Midbrain (tissue), 1 donor: ENCODE measurements around the gene TAF1B.
A peak's percentile ranks its signal among the peaks of the same experiment; 100 is the strongest.

Experiments
- DNase-seq: peaks from one replicate; lab custom pipeline; 2025; lab: John Stamatoyannopoulos, UW

Gene TAF1B

DNA sequence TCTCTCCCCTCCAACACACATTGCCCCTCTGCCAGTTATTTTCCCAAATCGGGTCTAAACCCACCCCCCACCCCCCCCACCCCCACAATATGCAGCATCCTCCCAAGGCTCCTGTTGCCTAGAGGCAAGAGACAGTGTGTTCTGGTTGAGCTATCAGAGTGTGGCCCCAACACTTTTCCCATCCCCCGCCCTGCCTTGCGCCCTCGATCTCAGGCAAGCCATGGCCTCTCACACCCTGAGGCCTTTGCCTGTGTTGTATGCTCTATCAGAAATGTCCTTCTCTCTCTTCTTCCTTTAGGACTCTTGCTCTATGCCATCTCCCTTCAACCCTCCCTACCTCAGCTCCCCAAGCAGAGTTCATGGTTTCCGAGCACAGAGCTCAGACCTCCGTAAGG, 98.7 kb downstream of the TAF1B start:
- no peak for DNase-seq

DNA sequence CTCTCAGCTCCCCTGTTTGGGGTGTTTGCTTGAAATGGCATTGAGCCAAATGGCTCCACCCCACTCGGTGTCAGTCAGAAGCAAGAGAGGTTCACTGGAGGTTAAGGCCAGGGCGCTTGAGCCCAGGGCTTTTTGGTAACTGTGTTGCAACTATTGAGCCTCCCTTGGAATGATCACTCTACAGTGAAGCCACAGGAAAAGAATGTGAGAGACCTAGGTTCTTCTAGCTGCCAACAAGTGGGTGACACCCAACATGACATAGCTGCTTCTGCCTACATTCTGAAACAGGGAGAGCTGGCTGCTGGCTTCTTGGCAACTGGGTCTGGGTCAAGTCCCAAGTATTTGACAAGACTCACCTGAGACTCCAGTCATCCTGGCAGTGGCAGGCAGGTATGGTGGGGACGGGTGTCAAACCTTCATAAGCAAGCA, 101.1 kb downstream of the TAF1B start:
- no peak for DNase-seq

DNA sequence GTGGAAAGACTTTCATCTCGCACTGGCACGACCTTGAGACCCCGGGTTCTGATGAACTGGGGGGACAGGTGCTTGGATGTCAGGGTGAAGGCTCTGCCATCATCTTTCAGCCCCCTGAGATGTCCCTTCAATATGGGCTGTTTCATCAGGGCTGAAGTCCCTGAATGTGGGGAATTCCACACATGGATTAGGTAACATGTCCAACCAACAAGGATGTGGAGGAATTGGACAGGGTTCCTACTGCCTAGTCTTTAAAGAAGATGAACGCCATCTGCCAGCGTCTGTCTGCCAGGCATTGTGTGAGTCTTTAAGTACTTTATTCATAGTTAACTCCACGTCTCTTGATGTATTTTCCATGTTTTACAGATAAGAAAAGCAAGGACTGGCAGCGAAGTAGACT, 102.3 kb downstream of the TAF1B start:
- DNase-seq, result no peak

DNA sequence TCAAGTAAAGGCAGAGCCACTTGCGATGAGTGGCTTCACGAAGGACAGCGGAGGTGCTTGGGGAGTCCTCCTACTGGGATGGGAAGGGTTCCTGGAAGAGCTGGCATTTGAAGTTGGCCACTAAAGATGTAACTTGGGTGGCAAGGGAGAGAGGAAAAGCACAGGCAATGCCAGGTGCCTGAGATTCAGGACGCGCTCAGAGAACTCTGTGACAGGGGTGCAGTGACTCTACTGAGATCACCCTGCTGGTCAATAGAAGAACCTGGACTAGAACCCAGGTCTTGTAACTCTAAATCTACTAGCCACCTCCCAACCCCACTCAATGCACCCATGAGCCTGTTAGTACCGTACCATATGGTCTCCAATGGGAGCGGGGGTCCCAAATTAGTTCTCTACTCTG, 102.8 kb downstream of the TAF1B start:
- no peak for DNase-seq

DNA sequence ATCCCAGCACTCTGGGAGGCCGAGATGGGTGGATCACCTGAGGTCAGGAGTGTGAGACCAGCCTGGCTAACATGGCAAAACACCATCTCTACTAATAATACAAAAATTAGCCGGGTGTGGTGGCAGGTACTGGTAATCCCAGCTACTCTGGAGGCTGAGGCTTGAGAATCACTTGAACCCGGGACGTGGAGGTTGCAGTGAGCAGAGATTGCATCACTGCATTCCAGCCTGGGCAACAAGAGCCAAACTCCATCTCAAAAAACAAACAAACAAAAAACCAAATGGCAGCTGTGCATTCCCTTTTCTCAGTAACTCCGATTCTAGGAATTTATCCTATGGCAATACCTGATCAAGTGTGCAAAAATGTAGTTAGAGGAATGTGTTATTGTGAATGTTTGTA, 103.5 kb downstream of the TAF1B start:
- no peak for DNase-seq

DNA sequence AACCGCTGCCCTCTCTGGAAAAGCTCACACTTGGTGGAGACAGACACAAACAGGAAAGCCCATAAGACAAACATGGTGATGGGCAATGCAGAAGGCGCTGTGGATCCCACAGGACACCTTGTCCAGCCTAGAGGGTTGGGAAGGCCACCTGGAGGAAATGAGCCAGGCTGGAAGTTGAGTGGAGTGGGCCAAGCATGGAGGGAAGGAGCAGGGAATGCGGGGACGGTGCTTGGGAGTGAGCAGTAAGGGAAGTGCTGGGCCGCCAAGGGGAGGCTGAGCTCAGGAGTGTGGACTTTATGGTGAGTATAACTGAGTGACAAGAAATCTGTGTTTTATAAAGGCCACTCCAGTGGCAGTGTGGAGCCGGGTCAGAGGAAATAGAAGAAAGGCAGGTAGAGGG, 105.4 kb downstream of the TAF1B start:
- no peak for DNase-seq

DNA sequence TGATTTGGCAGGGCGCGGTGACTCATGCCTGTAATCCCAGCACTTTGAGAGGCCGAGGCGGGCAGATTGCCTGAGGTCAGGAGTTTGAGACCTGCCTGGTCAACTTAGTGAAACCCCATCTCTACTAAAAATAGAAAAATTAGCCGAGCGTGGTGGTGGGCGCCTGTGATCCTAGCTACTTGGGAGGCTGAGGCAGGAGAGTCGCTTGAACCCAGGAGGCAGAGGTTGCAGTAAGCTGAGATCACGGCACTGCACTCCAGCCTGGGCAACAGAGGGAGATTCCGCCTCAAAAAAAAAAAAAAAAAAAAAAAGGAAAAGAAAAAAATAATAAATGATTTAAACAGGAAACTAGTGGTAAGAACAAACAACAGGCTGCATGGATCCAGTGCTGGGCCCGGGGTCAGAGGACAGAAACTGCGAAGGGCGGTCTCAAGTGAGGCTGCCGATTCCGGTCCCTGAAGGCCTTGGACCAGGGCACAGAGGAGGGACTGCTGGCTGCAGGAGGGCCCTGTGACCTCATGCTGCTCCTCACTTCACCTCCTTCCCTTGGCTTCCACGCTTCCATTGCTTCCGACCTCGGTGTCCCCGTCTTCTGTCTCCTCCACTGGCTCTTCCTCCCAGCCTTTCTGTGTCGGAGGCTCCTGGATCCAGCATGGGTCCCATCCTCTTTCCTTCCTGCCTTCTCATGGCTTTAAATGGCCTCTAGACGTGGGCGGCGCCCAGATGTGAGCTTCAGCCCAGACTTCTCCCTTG, 106.1 kb downstream of the TAF1B start:
- DNase-seq, result no peak

DNA sequence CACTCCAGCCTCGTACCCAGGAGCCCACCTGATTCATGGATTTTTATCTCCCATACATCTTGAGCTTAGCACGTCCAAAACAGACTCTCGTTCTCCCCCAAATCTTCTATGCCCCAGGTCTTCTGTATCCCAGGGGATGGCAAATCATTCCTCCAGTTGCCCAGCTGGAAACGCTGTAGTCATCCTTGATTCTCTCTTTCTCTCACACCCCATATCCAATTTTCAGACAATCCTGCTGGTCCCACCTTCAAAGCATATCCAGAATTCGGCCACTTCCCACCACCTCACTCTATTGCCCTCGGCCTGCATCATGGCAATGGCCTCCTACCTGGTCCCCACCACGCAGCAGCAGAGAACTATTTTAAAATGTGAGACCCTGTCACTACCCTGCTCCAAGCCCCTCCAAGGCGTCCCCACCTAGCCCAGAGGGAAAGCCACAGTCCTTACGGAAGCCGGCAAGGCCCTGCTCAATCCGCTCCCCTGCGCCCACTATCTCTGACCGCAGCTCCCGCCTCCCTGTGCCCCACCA, 106.8 kb downstream of the TAF1B start:
- DNase-seq, result no peak

DNA sequence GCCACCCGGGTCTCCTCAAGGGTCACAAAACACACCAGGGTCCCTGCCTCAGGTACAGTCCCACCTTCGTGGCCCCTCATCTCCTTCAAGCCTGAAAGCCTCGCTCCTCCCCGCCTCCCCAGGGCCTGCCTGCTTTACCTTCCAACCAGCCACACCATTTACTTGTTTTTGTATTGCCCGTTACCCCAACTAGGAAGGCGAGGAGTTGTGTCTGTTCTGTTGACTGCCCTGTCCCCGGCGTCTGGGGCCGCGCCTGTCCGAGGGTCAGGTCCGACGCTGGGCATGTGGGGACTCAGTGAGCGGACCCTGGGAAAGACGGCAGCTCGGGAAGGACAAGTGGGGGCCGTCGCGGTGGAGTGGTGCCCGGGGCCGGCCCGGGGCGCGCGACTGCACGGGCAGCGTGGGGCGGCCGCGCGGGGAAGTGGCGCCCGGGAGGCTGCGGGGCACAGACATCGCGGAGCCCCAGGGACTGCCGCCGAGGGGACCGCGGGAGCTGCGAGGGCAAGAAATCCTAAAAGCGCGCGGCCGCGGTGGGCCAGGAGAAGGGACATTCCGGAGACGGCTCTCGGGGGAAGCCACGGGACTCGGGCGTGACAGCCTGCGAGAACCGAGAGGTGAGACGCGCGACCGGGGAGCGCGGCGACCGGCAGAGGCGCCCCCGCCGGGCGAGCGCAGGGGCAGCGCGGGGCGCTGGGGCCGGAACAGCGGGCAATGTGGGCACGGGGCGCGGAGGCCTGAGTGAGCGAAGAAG, 107.4 kb downstream of the TAF1B start:
- no peak for DNase-seq

DNA sequence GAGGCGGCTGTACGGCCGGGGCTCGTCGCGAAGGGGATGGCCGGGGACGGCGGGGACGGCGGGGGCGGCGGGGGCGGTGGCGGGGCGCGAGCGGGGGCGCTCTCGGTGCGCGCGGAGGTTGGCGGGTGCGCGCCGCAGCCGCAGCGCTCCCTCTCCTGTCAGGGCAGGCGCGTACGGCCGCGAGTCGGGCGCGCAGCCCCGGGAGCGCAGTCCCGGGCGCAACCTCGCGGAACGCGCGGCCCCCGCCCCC, 107.9 kb downstream of the TAF1B start:
- DNase-seq, result no peak

DNA sequence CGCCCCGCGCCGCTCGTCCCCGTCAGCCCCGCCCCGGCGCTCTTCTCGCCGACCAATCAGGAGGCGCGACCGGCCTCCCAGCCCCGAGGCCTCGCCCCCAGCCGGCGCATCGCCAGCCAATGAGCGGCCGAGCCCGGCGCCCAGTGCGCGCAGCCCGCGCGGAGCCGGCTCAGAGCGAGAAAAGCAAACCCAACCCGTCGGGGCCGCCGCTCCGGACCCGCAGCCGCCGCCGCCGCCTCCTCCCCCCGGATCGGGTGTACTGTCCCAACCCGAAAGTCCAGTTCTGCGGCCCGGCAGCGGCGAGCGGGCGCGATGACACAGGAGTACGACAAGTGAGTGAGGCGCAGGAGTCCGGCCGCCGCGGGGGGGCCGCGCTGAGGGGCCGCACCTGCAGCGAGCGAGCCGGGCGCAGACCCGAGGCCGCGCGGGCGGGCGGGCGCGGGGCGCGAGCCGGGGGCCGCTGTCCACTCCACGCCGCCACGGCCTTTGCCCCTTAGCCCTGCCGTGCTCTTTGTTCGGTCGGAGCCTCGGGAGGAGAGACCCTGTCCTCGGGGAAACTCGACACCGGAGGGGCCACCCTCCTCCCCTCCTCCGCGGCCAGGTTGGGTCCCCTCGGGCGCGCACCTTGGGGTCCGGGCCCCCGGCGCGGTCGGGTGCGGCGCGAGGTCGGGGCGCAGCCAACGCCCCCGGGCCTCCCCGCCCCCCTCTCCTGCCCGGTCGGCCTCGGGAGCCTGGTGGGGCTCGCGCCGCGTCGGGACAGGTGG, 108.4 kb downstream of the TAF1B start, which contains the start of gene GRHL1:
Gene GRHL1 (plus strand): TSS at position 172 of the 764 bp plus-strand sequence. CDS start 141 bp downstream, at position 313.
- DNase-seq, result peak; percentile 93

DNA sequence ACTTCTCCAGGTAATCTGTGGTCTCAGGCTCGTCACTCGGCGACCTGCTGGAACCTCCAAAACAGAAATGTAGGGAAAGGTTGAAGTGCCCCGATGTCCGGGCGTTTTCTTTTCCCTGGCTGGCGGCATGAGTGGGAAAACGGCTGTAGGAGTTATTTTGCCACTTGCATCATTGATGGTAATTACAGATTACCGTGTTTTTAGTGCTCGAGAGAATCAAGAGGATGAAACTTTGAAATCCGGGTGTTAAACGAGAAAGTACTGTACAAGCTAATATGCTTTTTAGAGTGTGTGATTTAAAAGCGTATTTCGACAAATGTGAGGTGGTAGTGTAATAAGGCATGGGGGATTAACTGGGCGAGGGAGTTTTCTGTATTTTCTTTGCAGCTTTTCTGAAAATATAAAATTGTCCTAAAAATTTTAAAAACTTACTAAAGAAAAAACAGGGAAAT, 109.0 kb downstream of the TAF1B start:
- DNase-seq, result no peak

DNA sequence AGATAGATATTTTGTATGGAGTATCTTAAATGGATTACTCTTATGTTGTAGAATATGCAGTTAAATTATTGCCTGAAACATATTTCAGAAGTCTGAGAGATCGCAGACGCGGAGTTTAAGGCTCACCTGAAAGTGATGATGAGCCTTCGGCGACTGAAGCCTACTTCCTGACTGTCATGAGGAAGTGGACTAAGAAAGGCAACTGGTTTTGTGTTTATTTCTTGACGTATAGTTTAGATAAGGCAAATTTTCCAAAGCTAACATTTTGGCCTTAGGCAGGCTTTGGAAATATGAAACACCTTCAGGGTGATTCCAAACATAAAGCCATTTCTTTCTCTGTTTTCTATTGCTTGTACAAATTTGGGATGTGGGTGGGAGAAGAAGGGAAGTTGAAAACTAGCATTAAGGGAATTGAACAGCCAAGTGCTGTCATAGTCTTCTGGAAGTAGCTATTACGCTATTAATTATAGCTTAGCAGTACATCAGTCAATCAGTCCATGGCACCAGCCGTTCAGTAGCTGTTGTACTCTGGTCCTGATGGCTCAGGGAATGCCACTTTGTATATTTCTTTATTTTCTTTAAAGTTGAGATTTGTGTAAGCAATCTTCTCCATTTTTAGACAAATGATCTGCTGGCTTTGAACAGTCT, 109.7 kb downstream of the TAF1B start:
- DNase-seq, result no peak

DNA sequence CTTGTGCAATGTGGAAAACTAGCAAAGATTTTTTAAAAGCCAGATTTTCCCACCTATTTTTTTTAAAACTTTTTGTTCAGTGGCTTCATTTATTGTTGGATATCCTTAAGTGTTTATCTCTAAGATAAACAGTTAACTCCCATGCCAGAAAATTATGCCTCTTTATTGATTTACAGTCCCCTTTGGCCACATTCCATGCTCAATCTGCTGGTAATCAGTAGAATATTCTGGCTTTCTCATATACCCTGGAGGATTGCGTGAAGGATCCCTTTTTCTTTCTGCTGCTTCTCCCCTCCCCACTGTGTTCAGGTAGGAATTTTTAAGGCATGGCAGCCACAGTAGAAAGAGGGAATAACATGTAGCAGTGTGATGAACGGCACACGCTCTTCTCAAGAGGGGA, 110.9 kb downstream of the TAF1B start:
- no peak for DNase-seq

DNA sequence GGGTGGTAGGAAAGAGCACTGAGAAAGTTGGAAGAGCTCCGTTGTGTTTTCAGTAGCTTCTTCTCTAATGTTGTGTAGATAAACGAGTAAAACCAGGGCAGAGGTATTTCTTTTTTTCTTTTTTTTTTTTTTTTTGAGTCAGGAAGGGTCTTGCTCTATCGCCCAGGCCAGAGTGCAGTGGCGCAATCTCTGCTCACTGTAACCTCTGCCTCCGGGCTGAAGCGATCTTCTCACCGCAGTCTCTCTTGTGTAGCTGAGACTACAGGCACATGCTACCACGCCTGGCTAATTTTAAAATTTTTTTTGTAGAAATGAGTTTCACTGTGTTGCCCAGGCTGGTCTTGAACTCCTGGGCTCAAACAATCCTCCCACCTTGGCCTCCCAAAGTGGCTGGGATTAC, 114.8 kb downstream of the TAF1B start:
- DNase-seq, result no peak

DNA sequence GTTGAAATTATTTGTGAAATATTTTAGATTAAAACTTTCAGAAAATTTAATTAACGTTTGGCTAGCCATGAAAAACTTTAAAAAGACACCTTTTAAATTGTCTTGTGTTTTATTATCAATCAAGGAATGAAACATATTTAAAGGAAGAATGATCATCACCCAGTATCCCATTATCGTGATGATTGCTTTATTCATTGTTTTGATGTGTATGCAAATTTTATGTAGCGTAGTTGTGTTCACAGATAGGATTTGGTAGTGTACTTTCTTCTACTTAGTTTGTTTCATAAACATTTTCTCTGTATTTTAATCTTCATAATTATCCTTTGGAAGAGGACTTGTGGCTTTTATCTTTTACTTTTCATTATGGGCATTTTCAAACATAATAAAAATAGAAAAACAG, 116.0 kb downstream of the TAF1B start:
- no peak for DNase-seq

DNA sequence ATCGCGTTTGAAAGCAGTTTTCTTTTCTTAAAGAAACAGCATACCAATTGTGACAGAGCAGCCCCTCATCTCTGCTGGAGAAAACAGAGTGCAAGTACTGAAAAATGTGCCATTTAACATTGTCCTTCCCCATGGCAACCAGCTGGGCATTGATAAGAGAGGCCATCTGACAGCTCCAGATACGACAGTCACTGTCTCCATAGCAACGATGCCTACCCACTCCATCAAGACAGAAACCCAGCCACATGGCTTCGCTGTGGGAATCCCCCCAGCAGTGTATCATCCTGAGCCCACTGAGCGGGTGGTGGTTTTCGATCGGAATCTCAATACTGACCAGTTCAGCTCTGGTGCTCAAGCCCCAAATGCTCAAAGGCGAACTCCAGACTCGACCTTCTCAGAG, 117.7 kb downstream of the TAF1B start:
- no peak for DNase-seq

DNA sequence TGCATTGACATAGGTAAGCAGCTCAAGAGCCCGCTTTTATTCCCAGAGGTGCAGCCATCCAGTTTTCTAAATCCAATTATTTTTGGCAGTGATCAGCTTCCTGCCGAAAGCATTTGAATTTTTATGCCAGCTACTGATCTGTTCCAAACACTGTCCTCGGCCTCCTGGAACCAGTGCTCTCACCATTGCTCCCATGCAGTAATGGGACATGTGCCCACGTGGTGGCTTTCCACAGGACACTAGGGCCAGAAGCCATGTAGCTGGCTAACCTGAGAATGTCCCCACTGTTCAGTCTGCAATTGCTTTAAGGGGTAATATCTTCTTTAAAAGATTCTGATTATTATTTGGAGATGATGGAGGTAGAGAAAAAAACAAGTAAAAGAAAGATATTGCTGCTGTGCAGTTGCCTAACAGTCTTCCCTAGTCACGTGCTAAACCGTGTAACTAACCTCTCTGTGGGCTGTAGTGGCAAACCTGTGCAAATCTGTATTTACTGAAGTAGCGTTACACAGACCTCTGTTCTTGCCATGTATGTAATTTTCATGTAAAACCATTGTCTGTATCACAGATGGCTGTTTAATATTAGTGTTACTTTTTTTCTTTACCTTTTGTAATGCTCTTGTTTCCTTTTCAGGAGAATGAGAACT, 121.2 kb downstream of the TAF1B start:
- no peak for DNase-seq

DNA sequence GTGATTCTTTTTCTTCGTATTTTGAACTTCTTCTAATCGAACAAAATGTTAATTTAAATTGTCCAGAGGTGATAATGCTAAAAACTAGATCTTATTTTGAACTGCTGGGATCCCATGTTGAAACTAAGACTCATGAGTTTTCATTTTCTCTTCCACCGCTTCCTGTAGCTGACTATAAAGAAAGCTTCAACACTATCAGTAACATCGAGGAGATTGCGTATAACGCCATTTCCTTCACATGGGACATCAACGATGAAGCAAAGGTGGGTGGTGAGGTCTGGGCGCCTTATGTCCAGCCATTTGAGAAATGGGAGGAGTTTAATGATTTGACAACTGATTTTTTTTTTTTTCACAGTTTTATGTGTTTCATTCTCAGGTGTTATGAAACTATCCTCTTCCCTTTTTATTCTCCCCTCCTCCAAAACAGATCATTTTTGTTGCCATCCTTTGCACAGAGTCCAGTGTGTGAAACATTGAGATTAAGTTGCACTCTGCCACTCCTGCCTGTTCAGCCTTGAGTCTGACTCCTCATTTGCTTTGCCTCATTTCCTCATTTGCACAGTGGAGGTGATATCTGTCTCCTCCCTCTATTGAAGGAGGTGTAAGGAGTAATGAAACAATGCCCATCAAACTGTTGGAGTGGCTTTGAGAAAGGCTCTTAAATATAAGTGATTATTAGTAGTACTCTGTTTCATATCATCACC, 122.0 kb downstream of the TAF1B start:
- DNase-seq, result no peak

DNA sequence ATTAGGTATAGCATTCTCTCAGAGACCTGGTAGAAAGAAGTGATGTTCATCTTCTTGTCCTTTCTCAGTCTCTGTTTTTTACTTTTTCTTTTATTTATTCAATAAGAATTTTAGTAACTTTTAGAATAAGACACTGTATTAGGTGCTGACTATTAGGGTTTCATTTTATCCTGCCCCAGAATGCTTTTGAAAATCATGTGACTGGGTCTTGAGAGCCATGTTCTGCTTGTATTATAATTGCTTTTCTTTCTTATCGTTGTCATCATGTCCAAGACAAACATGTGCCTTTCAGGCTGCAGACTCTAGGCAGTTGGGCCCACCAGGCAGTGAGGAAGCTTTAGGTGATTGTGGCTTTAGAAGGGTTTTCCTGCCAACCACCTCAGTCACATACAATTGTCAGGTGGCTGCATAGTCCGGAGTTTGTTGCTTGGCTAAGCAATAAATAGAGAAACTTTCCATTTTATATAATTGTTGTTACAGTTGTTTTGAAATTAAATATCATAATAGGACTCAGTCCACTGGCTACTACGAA, 123.3 kb downstream of the TAF1B start:
- no peak for DNase-seq
